Sigmoid colon (tissue), 7 donors: Measurements from ENCODE around the gene FAM186B. TPM values are rescaled to one million over a fixed set of nuclear protein-coding genes. Genes with fewer than 3 reads are reported as not detected.

Experiments
- DNase-seq: peaks from one replicate; pipeline ENCODE4 v3.0.0-alpha.2; 2019
- H3K27ac ChIP-seq, 4 donors: fragments of 200-600 bp; sonication (generic); one replicate each; pipeline ENCODE4 v1.5.1; 2016 to 2019; ENCODE audit warnings: mild to moderate bottlenecking in 1 of 4
- H3K27me3 ChIP-seq, 3 donors: fragments of 200-600 bp; sonication (generic); one replicate each; pipeline ENCODE4 v1.5.1; 2019; ENCODE audit warnings: mild to moderate bottlenecking in 1 of 3
- H3K36me3 ChIP-seq, 4 donors: fragments of 200-600 bp; sonication (generic); one replicate each; pipeline ENCODE4 v1.5.1; 2016 to 2019
- H3K4me1 ChIP-seq, 4 donors: fragments of 200-600 bp; sonication (generic); one replicate each; pipeline ENCODE4 v1.5.1; 2017 to 2019
- H3K4me3 ChIP-seq, 4 donors: fragments of 200-600 bp; sonication (generic); one replicate each; pipeline ENCODE4 v1.5.1; 2017 to 2019; ENCODE audit warnings: mild to moderate bottlenecking in 2 of 4, moderate library complexity in 1 of 4
- H3K9me3 ChIP-seq, 4 donors: fragments of 200-600 bp in 3 of 4; sonication (generic) in 3 of 4; one replicate each; pipeline versions ENCODE4 v1.5.1 to v1.6.1; 2013 to 2019
- CTCF ChIP-seq, 4 experiments: fragments of 450-650 bp in 3 of 4; fragments of 200-600 bp in 1 of 4; IDR thresholded peaks; one replicate each; pipeline ENCODE4 v1.5.1; 2016 to 2019; ENCODE audit warnings: antibody characterized with exemption in 4 of 4, mild to moderate bottlenecking in 3 of 4, moderate library complexity in 2 of 4
- EP300 ChIP-seq, 4 donors: sonication (generic); formaldehyde crosslinking; IDR thresholded peaks; one replicate each; pipeline ENCODE4 v1.6.1; 2017; ENCODE audit warnings: antibody characterized with exemption in 4 of 4
- POLR2A ChIP-seq, 2 donors: fragments of 450-650 bp; IDR thresholded peaks; one replicate each; pipeline ENCODE4 v1.6.1; 2016; ENCODE audit warnings: antibody characterized with exemption in 2 of 2, mild to moderate bottlenecking in 2 of 2, moderate library complexity in 2 of 2
- POLR2AphosphoS5 ChIP-seq, 4 donors: sonication (generic); formaldehyde crosslinking; IDR thresholded peaks; one replicate each; pipeline ENCODE4 v1.6.1; 2017; ENCODE audit warnings: antibody characterized with exemption in 4 of 4
- WGBS, 2 donors: extraction: QIAGEN DNeasy Blood & Tissue Kit; methylation state at CpG; one replicate each; pipeline ENCODE4 v1.1.7; 2013; 5-methylcytosine and 5-hydroxymethylcytosine counted together
- intact Hi-C: fragments of 100-400 bp; cut with DNase I; formaldehyde crosslinking; loops from one replicate; pipeline ENCODE4 v1.15.1; 2023
- polyA plus RNA-seq, 3 donors: library from polyadenylated mRNA; stranded (reverse); fragments of 200-250 nt; gene quantifications; one replicate each; pipeline ENCODE4 v1.2.3, GENCODE V29; 2013
- total RNA-seq, 4 donors: library from RNA; depleted of rRNA; stranded (reverse); fragments of >200 nt; gene quantifications; one replicate each; pipeline ENCODE4 v1.1.0, GENCODE V29; 2016
- donor health status: healthy with polysubstance abuse.
- donor health status: Bipolar disorder and iron deficiency.
- donor health status: healthy.

Gene FAM186B
- total and polyA plus RNA-seq, 7 donors, result 0.16 to 0.54 (median 0.22) TPM; not detected in 4

- intact Hi-C loops, result no loop called here
- WGBS, 2 donors, result 85 to 87% methylated on average over 6 of the region's 6 CpGs
- peaks cover 0 to 21% (median 17%) of the 10 kb centered on the region in 4 donors for H3K4me1 ChIP-seq
Observed at GRCh38 chr12:49562233-49562632, 43.2 kb downstream of the FAM186B start.

GRCh38 chr12:49560695-49561094 lies 44.7 kb downstream of the FAM186B start:
- H3K36me3 ChIP-seq, result peaks cover 45 to 97% (median 67%) of the 10 kb centered on the region in 4 donors
- H3K27ac ChIP-seq, result no peak overlapping the region
- 90 to 92% methylated on average over 7 of the region's 7 CpGs for WGBS, 2 donors

More at GRCh38 chr12:49562233-49562632, 43.2 kb downstream of the FAM186B start:
- Histone ChIP-seq H3K27ac (no peak overlapping the region), H3K36me3 (peaks cover 45 to 88% (median 68%) of the 10 kb centered on the region in 4 donors), H3K27me3 (no peaks in the 10 kb centered on the region), H3K4me3 (no peak overlapping the region), H3K9me3 (no peaks in the 10 kb centered on the region)
- no peak for DNase-seq
- TF ChIP-seq CTCF (IDR thresholded peaks at IDR 0.05) (no peak), POLR2AphosphoS5 (IDR thresholded peaks at IDR 0.05) (no peak), EP300 (IDR thresholded peaks at IDR 0.05) (no peak), POLR2A (IDR thresholded peaks at IDR 0.05) (no peak)

GRCh38 chr12:49559011-49559675 lies 46.3 kb downstream of the FAM186B start:
- Histone ChIP-seq H3K27ac (no peak overlapping the region), H3K4me3 (no peak overlapping the region), H3K36me3 (peaks cover 38 to 81% (median 54%) of the 10 kb centered on the region in 4 donors), H3K27me3 (no peaks in the 10 kb centered on the region), H3K9me3 (no peaks in the 10 kb centered on the region), H3K4me1 (no peaks in the 10 kb centered on the region)
- TF ChIP-seq POLR2AphosphoS5 (IDR thresholded peaks at IDR 0.05) (no peak), CTCF (IDR thresholded peaks at IDR 0.05) (no peak), EP300 (IDR thresholded peaks at IDR 0.05) (no peak), POLR2A (IDR thresholded peaks at IDR 0.05) (no peak)
- DNase-seq, result no peak
- intact Hi-C loops, result no loop called here
- 95 to 97% methylated on average over 17 of the region's 17 CpGs for WGBS, 2 donors

More at GRCh38 chr12:49560695-49561094, 44.7 kb downstream of the FAM186B start:
- intact Hi-C loops, result no loop called here
- Histone ChIP-seq H3K4me3 (no peak overlapping the region), H3K4me1 (peaks cover 0 to 5% (median 1%) of the 10 kb centered on the region in 4 donors), H3K27me3 (no peaks in the 10 kb centered on the region), H3K9me3 (no peaks in the 10 kb centered on the region)
- no peak for TF ChIP-seq POLR2A (IDR thresholded peaks at IDR 0.05)
- TF ChIP-seq POLR2AphosphoS5 (IDR thresholded peaks at IDR 0.05), result no peak
- TF ChIP-seq CTCF (IDR thresholded peaks at IDR 0.05), result no peak
- no peak for TF ChIP-seq EP300 (IDR thresholded peaks at IDR 0.05)
- DNase-seq, result no peak

GRCh38 chr12:49558526-49558925 lies 46.9 kb downstream of the FAM186B start:
- Histone ChIP-seq H3K27ac (no peak overlapping the region), H3K4me3 (no peak overlapping the region), H3K4me1 (no peaks in the 10 kb centered on the region), H3K36me3 (peaks cover 32 to 75% (median 51%) of the 10 kb centered on the region in 4 donors), H3K27me3 (no peaks in the 10 kb centered on the region), H3K9me3 (no peaks in the 10 kb centered on the region)
- intact Hi-C loops, result no loop called here
- no peak for DNase-seq
- no peak for TF ChIP-seq CTCF (IDR thresholded peaks at IDR 0.05)
- TF ChIP-seq POLR2A (IDR thresholded peaks at IDR 0.05), result no peak
- TF ChIP-seq EP300 (IDR thresholded peaks at IDR 0.05), result no peak
- TF ChIP-seq POLR2AphosphoS5 (IDR thresholded peaks at IDR 0.05), result no peak
- WGBS, 2 donors, result 88 to 93% methylated on average over 13 of the region's 13 CpGs

GRCh38 chr12:49557917-49558215 lies 47.6 kb downstream of the FAM186B start:
- Histone ChIP-seq H3K27me3 (no peaks in the 10 kb centered on the region), H3K36me3 (peaks cover 26 to 68% (median 45%) of the 10 kb centered on the region in 4 donors), H3K9me3 (no peaks in the 10 kb centered on the region), H3K4me1 (no peaks in the 10 kb centered on the region), H3K27ac (no peak overlapping the region), H3K4me3 (no peak overlapping the region)
- intact Hi-C loops, result no loop called here
- TF ChIP-seq POLR2A (IDR thresholded peaks at IDR 0.05), result no peak
- no peak for TF ChIP-seq EP300 (IDR thresholded peaks at IDR 0.05)
- no peak for TF ChIP-seq CTCF (IDR thresholded peaks at IDR 0.05)
- no peak for TF ChIP-seq POLR2AphosphoS5 (IDR thresholded peaks at IDR 0.05)
- DNase-seq, result no peak
- WGBS, 2 donors, result 71 to 86% methylated on average over 7 of the region's 7 CpGs
